Activated CD4-positive, alpha-beta T cell treated with anti-CD3 and anti-CD28 coated beads for 4 hours (primary cell): ENCODE measurements around the gene ASPHD1.

Experiments
- DNase-seq, 2 donors: peaks; one replicate each; pipeline ENCODE4 v3.0.0-alpha.2; 2020

ASPHD1 gene

DNA sequence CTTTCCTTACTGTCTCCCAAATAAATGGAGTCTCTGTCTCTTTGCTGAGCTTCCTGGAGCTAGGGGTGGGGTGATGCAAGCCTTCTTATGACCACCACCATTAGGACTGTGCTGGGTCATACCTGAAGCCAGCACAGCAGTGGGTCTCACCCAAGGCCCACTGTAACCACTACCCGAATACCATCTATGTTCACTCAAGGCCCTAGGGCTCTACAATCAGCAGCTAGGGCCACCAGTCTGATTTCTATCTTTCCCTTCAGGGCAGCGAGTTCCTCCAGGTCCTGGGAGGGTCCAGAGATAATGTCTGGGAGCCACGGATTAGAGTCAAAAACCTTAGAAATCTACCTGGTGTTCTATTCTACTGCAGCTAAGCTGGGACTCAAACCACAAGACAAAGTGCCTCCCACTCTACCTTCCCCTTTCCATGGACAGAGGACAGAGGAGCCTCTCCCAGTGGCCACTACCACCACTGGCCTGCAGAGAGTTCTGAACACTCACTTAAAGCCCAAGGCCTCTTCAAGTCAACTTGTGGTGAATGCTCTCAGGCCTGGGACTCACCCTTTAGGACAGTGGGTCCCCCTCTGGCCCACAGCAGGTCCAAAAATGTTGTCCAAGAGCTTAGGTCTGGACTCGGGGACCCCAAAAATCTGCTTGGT, 50.6 kb downstream of the ASPHD1 start:
- no peak for DNase-seq

DNA sequence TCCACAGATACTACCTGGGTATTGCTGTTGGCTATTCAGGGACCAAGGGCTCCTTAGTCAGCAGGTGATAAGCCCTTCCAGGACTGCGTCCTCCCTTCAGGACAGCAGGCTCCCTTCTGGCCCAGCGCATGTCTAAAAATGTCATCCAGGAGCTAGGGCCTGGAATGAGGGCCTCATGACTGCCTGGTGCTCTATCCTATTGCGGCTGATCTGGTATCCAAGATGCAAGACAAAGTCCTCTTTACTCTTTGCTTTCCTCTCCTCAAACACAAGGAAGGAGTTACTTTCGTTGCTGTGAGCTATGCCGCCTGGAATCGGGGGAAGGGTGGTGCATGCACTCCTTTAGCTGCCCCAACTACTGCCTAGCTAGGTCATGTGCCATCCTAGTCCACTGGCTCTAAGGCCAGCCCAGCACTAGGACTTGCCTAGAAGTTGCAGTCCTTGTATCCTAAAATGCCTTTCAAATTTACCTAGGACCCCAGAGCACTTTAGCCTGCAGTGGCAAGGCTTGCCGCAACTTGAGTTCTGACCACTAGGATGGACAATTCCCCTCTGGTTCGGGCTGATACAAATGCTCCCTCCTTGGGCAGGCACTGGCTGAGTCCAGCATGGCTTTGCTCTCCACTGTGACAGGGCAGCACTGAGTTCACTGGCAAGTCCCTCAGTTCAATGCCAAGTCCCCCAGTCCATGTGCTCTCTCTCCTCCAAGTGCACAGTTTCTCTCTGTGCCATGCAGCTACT, 51.5 kb downstream of the ASPHD1 start:
- DNase-seq: no peak
